GM12891 (cell line): ENCODE measurements around the gene MEF2D.

Experiments used
- POLR2A ChIP-seq: IDR thresholded peaks from 2 replicates; pipeline ENCODE4 v1.6.1; 2011; ENCODE audit warnings: low read depth, low read length, control low read depth
- POLR2AphosphoS5 ChIP-seq: IDR thresholded peaks from 2 replicates; pipeline ENCODE4 v1.6.1; 2011; ENCODE audit warnings: low read depth, low read length, control low read depth
- SPI1 ChIP-seq: IDR thresholded peaks from 2 replicates; pipeline ENCODE4 v1.6.1; 2011; ENCODE audit warnings: low read depth, low read length, control low read depth
- TAF1 ChIP-seq: IDR thresholded peaks from 2 replicates; pipeline ENCODE4 v1.6.1; 2011; ENCODE audit warnings: low read depth, low read length, control low read depth

GRCh38 chr1:156527584-156527983, 27.0 kb upstream of the MEF2D start:
- TF ChIP-seq POLR2A = no peak
- TF ChIP-seq POLR2AphosphoS5 = no peak
- no peak for TF ChIP-seq TAF1
- no peak for TF ChIP-seq SPI1
